ENCODE measurements around the gene POLR2L. TPM values are rescaled to one million over a fixed set of nuclear protein-coding genes. Genes with fewer than 3 reads are reported as not detected.

The POLR2L gene
- total RNA-seq, 1 experiment from 2014 or later = 673 TPM

- ChIA-PET POLR2A (no interaction called here), CTCF (interaction anchor here (0.6 to 1.2 kb wide), 2 partner anchors 180 to 183 kb away, joined by 4 to 6 read pairs; no protein-coding TSS in a partner anchor)
- H3K27ac ChIP-seq (ENCODE audit: low read length) = no peak overlapping the region
- H3K4me1 ChIP-seq (ENCODE audit: control insufficient read depth, insufficient read depth, low read length) = peaks cover 47% of the 10 kb centered on the region
- in situ Hi-C loops (cut with HindIII; ENCODE audit: low pct_unique_long_range_greater_than_20kb, low sequenced_read_pairs) = no loop called here
- ATAC-seq = no peak
- H3K9me3 ChIP-seq (ENCODE audit: control insufficient read depth, insufficient read depth, low read depth, low read length) = no peaks in the 10 kb centered on the region
- TF ChIP-seq REST (IDR thresholded peaks at IDR 0.05; ENCODE audit: insufficient read depth in 1 of 2, low read depth in 2 of 2, low read length in 1 of 2) (0 out of 4 replicates have a peak, but pooled peaks of 1 of the 2 experiments have one; percentile 2), SIN3A (IDR thresholded peaks at IDR 0.05; ENCODE audit: borderline replicate concordance, insufficient read depth, low read depth, low read length) (no peak; the same call in 1 of the 2 replicates)
- no peaks in the 10 kb centered on the region for H3K27me3 ChIP-seq (ENCODE audit: control insufficient read depth, insufficient read depth, low read length)
- intact Hi-C loops (cut with micrococcal nuclease; ENCODE audit: unreplicated experiment) = no loop called here
- no peaks in the 10 kb centered on the region for H3K36me3 ChIP-seq (ENCODE audit: control insufficient read depth, insufficient read depth, low read length)
- H3K4me3 ChIP-seq (ENCODE audit: low read depth in 2 of 2, low read length in 2 of 2) = no peak overlapping the region
- TSS peak; percentile 62 for BruUV-seq (replicated peaks)
- DNase-seq (ENCODE audit: low read depth, low spot score) = no peak
These were observed 26.1 kb upstream of the POLR2L start for GRCh38 chr11:868394-868793.

- Histone ChIP-seq H3K9me3 (ENCODE audit: control insufficient read depth, insufficient read depth, low read depth, low read length) (no peaks in the 10 kb centered on the region), H3K27me3 (ENCODE audit: control insufficient read depth, insufficient read depth, low read length) (no peaks in the 10 kb centered on the region), H3K27ac (ENCODE audit: low read length) (no peak overlapping the region), H3K4me3 (ENCODE audit: low read depth in 2 of 2, low read length in 2 of 2) (no peak overlapping the region), H3K36me3 (ENCODE audit: control insufficient read depth, insufficient read depth, low read length) (no peaks in the 10 kb centered on the region), H3K4me1 (ENCODE audit: control insufficient read depth, insufficient read depth, low read length) (peaks cover 52% of the 10 kb centered on the region)
- CTCF ChIA-PET = interaction anchor here (0.6 to 1.2 kb wide), 3 partner anchors 171 to 184 kb away, joined by 4 to 6 read pairs (median 6); no protein-coding TSS in a partner anchor
- intact Hi-C loops (cut with micrococcal nuclease; ENCODE audit: unreplicated experiment) (no loop called here), in situ Hi-C loops (cut with HindIII; ENCODE audit: low pct_unique_long_range_greater_than_20kb, low sequenced_read_pairs) (no loop called here)
- BruUV-seq (replicated peaks) = no TSS peak
- TF ChIP-seq POLR2AphosphoS5 (IDR thresholded peaks at IDR 0.05; ENCODE audit: low read depth, low read length) = peak; percentile 72
- TF ChIP-seq TCF7L2 (IDR thresholded peaks at IDR 0.05; ENCODE audit: low read depth, low read length) = no peak
- peak; percentile 77; the same call in 1 of the 2 replicates for TF ChIP-seq SIN3A (IDR thresholded peaks at IDR 0.05; ENCODE audit: borderline replicate concordance, insufficient read depth, low read depth, low read length)
- POLR2A ChIA-PET = no interaction called here
- DNase-seq (ENCODE audit: low read depth, low spot score) = no peak
- no peak for ATAC-seq
These were observed 25.6 kb upstream of the POLR2L start for GRCh38 chr11:867856-868358.

GRCh38 chr11:866481-866880, 24.2 kb upstream of the POLR2L start:
- no peak for DNase-seq (ENCODE audit: low read depth, low spot score)
- TSS peak; percentile 85 for BruUV-seq (replicated peaks)
- Histone ChIP-seq H3K27me3 (ENCODE audit: control insufficient read depth, insufficient read depth, low read length) (no peaks in the 10 kb centered on the region), H3K4me1 (ENCODE audit: control insufficient read depth, insufficient read depth, low read length) (peaks cover 64% of the 10 kb centered on the region), H3K36me3 (ENCODE audit: control insufficient read depth, insufficient read depth, low read length) (no peaks in the 10 kb centered on the region), H3K27ac (ENCODE audit: low read length) (peak overlapping the region; percentile 60; the same call in 1 of the 2 replicates), H3K4me3 (ENCODE audit: low read depth in 2 of 2, low read length in 2 of 2) (no peak overlapping the region), H3K9me3 (ENCODE audit: control insufficient read depth, insufficient read depth, low read depth, low read length) (no peaks in the 10 kb centered on the region)
- TF ChIP-seq TCF7L2 (IDR thresholded peaks at IDR 0.05; ENCODE audit: low read depth, low read length) (no peak), POLR2AphosphoS5 (IDR thresholded peaks at IDR 0.05; ENCODE audit: low read depth, low read length) (peak; percentile 60; the same call in 1 of the 2 replicates), SIN3A (IDR thresholded peaks at IDR 0.05; ENCODE audit: borderline replicate concordance, insufficient read depth, low read depth, low read length) (no peak), REST (IDR thresholded peaks at IDR 0.05; ENCODE audit: insufficient read depth in 1 of 2, low read depth in 2 of 2, low read length in 1 of 2) (no peak)
- intact Hi-C loops (cut with micrococcal nuclease; ENCODE audit: unreplicated experiment) (no loop called here), in situ Hi-C loops (cut with HindIII; ENCODE audit: low pct_unique_long_range_greater_than_20kb, low sequenced_read_pairs) (no loop called here)
- CTCF ChIA-PET = no interaction called here
- ATAC-seq = peak; percentile 7
- POLR2A ChIA-PET = interaction anchor here (0.7 to 1.0 kb wide), 2 partner anchors 20 to 32 kb away, joined by 4 to 6 read pairs; no protein-coding TSS in a partner anchor
